ENCODE results near the gene TCEAL8. TPM values are rescaled to one million over a fixed set of nuclear protein-coding genes. Genes with fewer than 3 reads are reported as not detected.

The TCEAL8 gene
- total and polyA plus RNA-seq, 2 of the 8 experiments (the other 6 are each of a cell fraction or from before 2014, with no cell fraction given): 47.2 to 82.2 TPM

- no peaks in the 10 kb centered on the region for H3K79me1 ChIP-seq (ENCODE audit: low read depth, low read length)
- no peak for TF ChIP-seq CHD2 (IDR thresholded peaks at IDR 0.05; ENCODE audit: low read length)
- no peak for TF ChIP-seq SRF (IDR thresholded peaks at IDR 0.05; ENCODE audit: low read depth, low read length)
- TF ChIP-seq RNF2 (IDR thresholded peaks at IDR 0.05; ENCODE audit: borderline replicate concordance, low read depth, low read length, missing control alignments, poor library complexity, severe bottlenecking): no peak
- TF ChIP-seq SP2 (IDR thresholded peaks at IDR 0.05; ENCODE audit: low read length): no peak
- no peak for TF ChIP-seq GTF2F1 (IDR thresholded peaks at IDR 0.05; ENCODE audit: borderline replicate concordance, low read depth, low read length)
- TF ChIP-seq RXRA (IDR thresholded peaks at IDR 0.05; ENCODE audit: insufficient read depth, low read depth, low read length): no peak
- TF ChIP-seq MAX (IDR thresholded peaks at IDR 0.05): no peak
- TF ChIP-seq SUZ12 (IDR thresholded peaks at IDR 0.05; ENCODE audit: low read length): no peak
- no peak overlapping the region for H4K91ac ChIP-seq (replicated peaks; ENCODE audit: insufficient read length, low read length)
- H2BK12ac ChIP-seq (ENCODE audit: low read depth, low read length): no peak overlapping the region
- FAIRE-seq: no peak
- peaks cover 0 to 3% (median 0%) of the 10 kb centered on the region in 4 experiments; a peak in 2 of 7 replicates for H3K4me1 ChIP-seq (replicated peaks in 1 of 4; ENCODE audit: control insufficient read depth in 3 of 4, insufficient read depth in 4 of 4, low read length in 3 of 4)
- H3K9ac ChIP-seq (replicated peaks in 1 of 4; ENCODE audit: extremely low read depth in 1 of 4, low read depth in 3 of 4, low read length in 3 of 4): peak overlapping the region in 1 of 4 experiments; percentile 11; a peak in 2 of 7 replicates
- no peak overlapping the region for H2AFZ ChIP-seq (ENCODE audit: low read length)
- H3K27me3 ChIP-seq (replicated peaks in 1 of 4; ENCODE audit: control insufficient read depth in 3 of 4, extremely low read depth in 1 of 4, insufficient read depth in 3 of 4, low read length in 3 of 4): no peaks in the 10 kb centered on the region
- DNase-seq (ENCODE audit: low read depth in 1 of 2, low spot score in 2 of 2): no peak
- H3K36me3 ChIP-seq (ENCODE audit: control insufficient read depth in 2 of 4, insufficient read depth in 4 of 4, low read length in 3 of 4): peaks cover 0 to 14% (median 6%) of the 10 kb centered on the region in 4 experiments; a peak in 5 of 8 replicates
- H3K56ac ChIP-seq (replicated peaks; ENCODE audit: insufficient read length, low read depth, low read length): no peak overlapping the region
- H3K9me3 ChIP-seq (ENCODE audit: insufficient read depth in 2 of 2, low read depth in 1 of 2, low read length in 1 of 2): no peaks in the 10 kb centered on the region
- peaks cover 0 to 13% of the 10 kb centered on the region in 2 experiments; a peak in 2 of 4 replicates for H3K79me2 ChIP-seq (ENCODE audit: control insufficient read depth in 1 of 2, insufficient read depth in 2 of 2, low read length in 2 of 2)
- peak overlapping the region; percentile 84 to 96 (median 88); a peak in 7 of 8 replicates for H3K4me3 ChIP-seq (ENCODE audit: extremely low read depth in 1 of 4, insufficient read depth in 2 of 4, low read depth in 3 of 4, low read length in 4 of 4)
- no peak overlapping the region for H2BK5ac ChIP-seq (ENCODE audit: low read depth, low read length)
- peak overlapping the region; percentile 65 for H4K5ac ChIP-seq (ENCODE audit: insufficient read length, low read depth, low read length)
- ChIA-PET POLR2A (ENCODE audit: partially characterized antibody) (interaction anchor here (0.8 to 2.1 kb wide), 11 partner anchors 12 to 210 kb away, joined by 3 to 7 read pairs (median 4); partner anchors contain the start of genes BEX2, BEX4 and TCEAL5), CTCF (ENCODE audit: partially characterized antibody) (no interaction called here)
- H3K23me2 ChIP-seq (ENCODE audit: low read depth, low read length): 0 out of 2 replicates have a peak, but pooled peaks cover 2% of the 10 kb centered on the region
- H4K8ac ChIP-seq (ENCODE audit: extremely low read depth, insufficient read depth, low read length): no peak overlapping the region; the same call in 1 of the 2 replicates
- H3K4me2 ChIP-seq (ENCODE audit: insufficient read depth in 1 of 2, low read depth in 2 of 2, low read length in 2 of 2): peak overlapping the region; percentile 73 to 82
- H4K20me1 ChIP-seq (replicated peaks in 1 of 2; ENCODE audit: control insufficient read depth in 1 of 2, insufficient read depth in 2 of 2, low read length in 2 of 2): no peaks in the 10 kb centered on the region
- H2AK5ac ChIP-seq (ENCODE audit: low read depth, low read length): no peak overlapping the region
- no peak overlapping the region; the same call in 1 of the 2 replicates for H3K18ac ChIP-seq (ENCODE audit: extremely low read depth, low read length)
- WGBS, 2 experiments (ENCODE audit: extremely low coverage in 1 of 2, insufficient coverage in 1 of 2, insufficient read length in 1 of 2, insufficient replicate concordance in 2 of 2, low coverage in 1 of 2, low lambda C conversion rate in 2 of 2, missing lambda C conversion rate in 1 of 2): 45% methylated on average over 8 of the region's 8 CpGs; no CpG with 5 or more reads in 1 of the 2 experiments
- H2BK120ac ChIP-seq (replicated peaks; ENCODE audit: low read depth, low read length): no peak overlapping the region
- H3K23ac ChIP-seq (ENCODE audit: insufficient read length): no peak overlapping the region
- no peak overlapping the region for H2BK20ac ChIP-seq (ENCODE audit: low read length)
- no peak overlapping the region for H3K14ac ChIP-seq (ENCODE audit: insufficient read length)
- no peak overlapping the region for H3K4ac ChIP-seq (replicated peaks; ENCODE audit: insufficient read length, low read depth, low read length)
- no peak overlapping the region for H2BK15ac ChIP-seq (ENCODE audit: low read length)
- no peak overlapping the region; the same call in 1 of the 2 replicates for H3K27ac ChIP-seq (ENCODE audit: low read depth, low read length)
Observed at GRCh38 chrX:103253608-103254007, 1.3 kb downstream of the TCEAL8 start.

All from H1 (cell line).